ENCODE measurements around the gene SUPT16H.
"Not testable (repeated sequence)": the region's sequence is repeated elsewhere in the genome, so short reads cannot be mapped to it uniquely, and the experiment has no call there.

Gene SUPT16H

DNA sequence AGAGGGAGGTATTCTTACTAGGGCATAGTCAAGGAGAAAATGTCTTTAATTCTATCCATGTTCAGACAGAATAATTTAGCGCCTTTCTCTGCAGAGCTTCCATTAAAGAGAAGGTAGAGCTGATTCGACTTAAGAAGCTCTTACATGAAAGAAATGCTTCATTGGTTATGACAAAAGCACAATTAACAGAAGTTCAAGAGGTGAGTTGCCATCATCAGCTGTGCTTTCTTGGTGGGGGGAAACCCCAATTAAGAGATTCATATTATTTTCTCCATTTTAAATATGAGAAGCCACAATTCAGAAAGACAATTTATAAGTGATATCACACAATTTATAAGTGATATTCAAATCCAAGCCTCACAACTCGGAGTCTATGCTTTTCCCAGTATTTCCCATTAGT is 76.2 kb downstream of the SUPT16H start:
- peak in 1 of 3 donors; percentile 13 for DNase-seq
- no peaks in the 10 kb centered on the region for H3K36me3 ChIP-seq (ENCODE audit: control insufficient read depth in 4 of 4, insufficient read depth in 4 of 4, low read length in 3 of 4)
- ChIA-PET POLR2A (interaction anchor here (1.0 to 1.1 kb wide), 2 partner anchors 9 to 10 kb away, joined by 3 read pairs; no protein-coding TSS in a partner anchor), CTCF (interaction anchor here (1.0 to 1.6 kb wide), 3 partner anchors 12 to 69 kb away, joined by 3 to 11 read pairs (median 5); no protein-coding TSS in a partner anchor)
- WGBS (ENCODE audit: insufficient coverage) = no CpG with 5 or more reads among the region's 3 CpGs
- peak overlapping the region in 1 of 2 experiments; percentile 75 for H3K27ac ChIP-seq (ENCODE audit: insufficient read depth in 1 of 2, low read depth in 1 of 2, low read length in 2 of 2, poor library complexity in 1 of 2, severe bottlenecking in 2 of 2)
- H3K4me1 ChIP-seq (ENCODE audit: control extremely low read depth in 1 of 4, control insufficient read depth in 4 of 4, insufficient read depth in 4 of 4, low read length in 3 of 4) = peaks cover 5 to 12% (median 10%) of the 10 kb centered on the region in 4 experiments
- no peaks in the 10 kb centered on the region for H3K9me3 ChIP-seq (ENCODE audit: control extremely low read depth in 1 of 5, control insufficient read depth in 4 of 5, insufficient read depth in 2 of 5, low read depth in 1 of 5, low read length in 4 of 5)
- H3K4me3 ChIP-seq (ENCODE audit: control insufficient read depth in 1 of 7, extremely low read depth in 1 of 7, insufficient read depth in 4 of 7, low read depth in 2 of 7, low read length in 6 of 7) = no peak overlapping the region
- no peaks in the 10 kb centered on the region for H3K27me3 ChIP-seq (replicated peaks in 2 of 5; ENCODE audit: control insufficient read depth in 4 of 5, insufficient read depth in 5 of 5, low read length in 4 of 5)

DNA sequence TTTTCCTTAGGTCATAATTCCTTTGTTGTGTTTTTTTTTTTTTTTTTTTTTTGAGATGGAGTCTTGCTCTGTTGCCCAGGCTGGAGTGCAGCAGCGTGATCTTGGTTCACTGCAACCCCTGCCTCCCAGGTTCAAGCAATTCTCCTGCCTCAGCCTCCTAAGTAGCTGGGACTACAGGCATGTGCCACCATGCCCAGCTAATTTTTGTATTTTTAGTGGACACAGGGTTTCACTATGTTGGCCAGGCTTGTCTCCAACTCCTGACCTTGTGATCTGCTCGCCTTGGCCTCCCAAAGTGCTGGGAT is 81.0 kb downstream of the SUPT16H start:
- H3K27me3 ChIP-seq (replicated peaks in 2 of 5; ENCODE audit: control insufficient read depth in 4 of 5, insufficient read depth in 5 of 5, low read length in 4 of 5); H3K9me3 ChIP-seq (ENCODE audit: control extremely low read depth in 1 of 5, control insufficient read depth in 4 of 5, insufficient read depth in 2 of 5, low read depth in 1 of 5, low read length in 4 of 5); DNase-seq; H3K27ac ChIP-seq (ENCODE audit: insufficient read depth in 1 of 2, low read depth in 1 of 2, low read length in 2 of 2, poor library complexity in 1 of 2, severe bottlenecking in 2 of 2); H3K4me3 ChIP-seq (ENCODE audit: control insufficient read depth in 1 of 7, extremely low read depth in 1 of 7, insufficient read depth in 4 of 7, low read depth in 2 of 7, low read length in 6 of 7); H3K36me3 ChIP-seq (ENCODE audit: control insufficient read depth in 4 of 4, insufficient read depth in 4 of 4, low read length in 3 of 4): not testable (repeated sequence)
- H3K4me1 ChIP-seq (ENCODE audit: control extremely low read depth in 1 of 4, control insufficient read depth in 4 of 4, insufficient read depth in 4 of 4, low read length in 3 of 4) = peaks cover 6 to 14% (median 7%) of the 10 kb centered on the region in 4 experiments
- POLR2A ChIA-PET = interaction anchor here (0.6 kb wide), 1 partner anchor 46 kb away, joined by 3 read pairs; no protein-coding TSS in a partner anchor
- 100% methylated on average over 2 of the region's 2 CpGs for WGBS (ENCODE audit: insufficient coverage)
- CTCF ChIA-PET = interaction anchor here (0.9 to 1.0 kb wide), 2 partner anchors 17 to 28 kb away, joined by 3 read pairs; no protein-coding TSS in a partner anchor

GRCh38 chr14:21302013-21302835 is 81.6 kb downstream of the SUPT16H start:
- POLR2A ChIA-PET = interaction anchor here (0.6 kb wide), 1 partner anchor 45 kb away, joined by 3 read pairs; no protein-coding TSS in a partner anchor
- CTCF ChIA-PET = interaction anchor here (0.9 to 1.0 kb wide), 2 partner anchors 28 to 47 kb away, joined by 3 read pairs; no protein-coding TSS in a partner anchor
- Histone ChIP-seq H3K4me3 (ENCODE audit: control insufficient read depth in 1 of 7, extremely low read depth in 1 of 7, insufficient read depth in 4 of 7, low read depth in 2 of 7, low read length in 6 of 7) (no peak overlapping the region), H3K36me3 (ENCODE audit: control insufficient read depth in 4 of 4, insufficient read depth in 4 of 4, low read length in 3 of 4) (no peaks in the 10 kb centered on the region), H3K27me3 (replicated peaks in 2 of 5; ENCODE audit: control insufficient read depth in 4 of 5, insufficient read depth in 5 of 5, low read length in 4 of 5) (peaks cover 0 to 3% (median 0%) of the 10 kb centered on the region in 5 experiments), H3K9me3 (ENCODE audit: control extremely low read depth in 1 of 5, control insufficient read depth in 4 of 5, insufficient read depth in 2 of 5, low read depth in 1 of 5, low read length in 4 of 5) (no peaks in the 10 kb centered on the region), H3K4me1 (ENCODE audit: control extremely low read depth in 1 of 4, control insufficient read depth in 4 of 4, insufficient read depth in 4 of 4, low read length in 3 of 4) (peaks cover 3 to 14% (median 7%) of the 10 kb centered on the region in 4 experiments), H3K27ac (ENCODE audit: insufficient read depth in 1 of 2, low read depth in 1 of 2, low read length in 2 of 2, poor library complexity in 1 of 2, severe bottlenecking in 2 of 2) (no peak overlapping the region)
- no peak for DNase-seq
- 91% methylated on average over 5 of the region's 8 CpGs for WGBS (ENCODE audit: insufficient coverage)
